Testis (tissue), 3 donors: ENCODE results near the gene CARMIL1. TPM values are rescaled to one million over a fixed set of nuclear protein-coding genes. Genes with fewer than 3 reads are reported as not detected.

ENCODE experiments used
- DNase-seq: peaks from one replicate; pipeline ENCODE4 v3.0.0-alpha.2; 2019
- H3K27ac ChIP-seq, 2 donors: fragments of 200-600 bp; sonication (generic); one replicate each; pipeline ENCODE4 v1.5.1; 2019
- H3K27me3 ChIP-seq: fragments of 200-600 bp; sonication (generic); one replicate; pipeline ENCODE4 v1.5.1; 2019
- H3K36me3 ChIP-seq: fragments of 200-600 bp; sonication (generic); one replicate; pipeline ENCODE4 v1.5.1; 2017; ENCODE audit warnings: low read depth; ENCODE audit errors: missing control alignments
- H3K4me1 ChIP-seq: fragments of 200-600 bp; sonication (generic); one replicate; pipeline ENCODE4 v1.5.1; 2019
- H3K4me3 ChIP-seq, 2 donors: fragments of 200-600 bp; sonication (generic); one replicate each; pipeline ENCODE4 v1.5.1; 2017 to 2019
- H3K9me3 ChIP-seq: fragments of 200-600 bp; sonication (generic); one replicate; pipeline ENCODE4 v1.5.1; 2017
- POLR2A ChIP-seq: fragments of 450-650 bp; IDR thresholded peaks from one replicate; pipeline ENCODE4 v1.6.1; 2017; ENCODE audit warnings: antibody characterized with exemption, mild to moderate bottlenecking, moderate library complexity
- whole genome bisulfite sequencing, 2 donors: methylation state at CpG; one replicate each; pipeline ENCODE4 v1.1.5; 2018; 5-methylcytosine and 5-hydroxymethylcytosine counted together
- intact Hi-C: fragments of 100-400 bp; cut with DNase I; formaldehyde crosslinking; loops from one replicate; pipeline ENCODE4 v1.15.1; 2023; ENCODE audit warnings: low total_unique reads
- polyA plus RNA-seq: library from polyadenylated mRNA; stranded (reverse); fragments of 350-450 nt; fragmentation: Illumina TruSeq; extraction: RNeasy Lipid Tissue Mini Kit (QIAGEN cat#74804); gene quantifications from one replicate; pipeline ENCODE4 v1.2.3, GENCODE V29; 2014; ENCODE audit warnings: low read depth, low replicate concordance; ENCODE audit not compliant: insufficient read depth
- total RNA-seq, 2 donors: library from RNA; depleted of rRNA; stranded (reverse); fragments of >200 nt; gene quantifications; one replicate each; pipeline ENCODE4 v1.2.3, GENCODE V29; 2016
- TF ChIP-seq, protein P1 (sequence below), 3 experiments: fragments of 450-650 bp in 2 of 3; fragments of 200-600 bp in 1 of 3; sonication (generic) in 1 of 3; IDR thresholded peaks; one replicate each; pipeline ENCODE4 v1.5.1; 2016 to 2019; ENCODE audit warnings: antibody characterized with exemption in 3 of 3, mild to moderate bottlenecking in 2 of 3, moderate library complexity in 1 of 3

CARMIL1 gene
- total and polyA plus RNA-seq, 3 donors from 2014 or later: 39.4 to 120 (median 108) TPM

DNA sequence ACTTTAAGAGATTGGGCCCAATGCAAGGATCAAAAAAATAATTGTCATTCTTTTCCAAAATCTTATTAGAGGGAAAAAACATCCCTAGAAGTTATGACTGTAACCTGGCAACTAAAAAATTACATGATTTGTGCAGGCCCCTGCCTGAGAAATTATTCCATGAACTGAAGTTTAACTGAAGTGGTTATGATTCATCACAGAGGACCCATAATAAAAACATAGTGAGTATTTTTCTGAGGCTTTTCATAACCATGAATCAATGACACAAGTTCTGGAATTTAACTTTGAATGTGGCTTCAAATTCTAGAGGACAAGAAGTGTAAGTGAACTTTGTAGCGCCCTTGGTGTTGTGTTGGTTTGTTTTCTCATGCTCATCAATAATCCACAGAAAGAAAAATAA, 31.1 kb upstream of the CARMIL1 start:
- 91 to 100% methylated on average over 1 of the region's 1 CpG for WGBS, 2 donors
- TF ChIP-seq POLR2A: no peak
- TF ChIP-seq, protein P1, sequence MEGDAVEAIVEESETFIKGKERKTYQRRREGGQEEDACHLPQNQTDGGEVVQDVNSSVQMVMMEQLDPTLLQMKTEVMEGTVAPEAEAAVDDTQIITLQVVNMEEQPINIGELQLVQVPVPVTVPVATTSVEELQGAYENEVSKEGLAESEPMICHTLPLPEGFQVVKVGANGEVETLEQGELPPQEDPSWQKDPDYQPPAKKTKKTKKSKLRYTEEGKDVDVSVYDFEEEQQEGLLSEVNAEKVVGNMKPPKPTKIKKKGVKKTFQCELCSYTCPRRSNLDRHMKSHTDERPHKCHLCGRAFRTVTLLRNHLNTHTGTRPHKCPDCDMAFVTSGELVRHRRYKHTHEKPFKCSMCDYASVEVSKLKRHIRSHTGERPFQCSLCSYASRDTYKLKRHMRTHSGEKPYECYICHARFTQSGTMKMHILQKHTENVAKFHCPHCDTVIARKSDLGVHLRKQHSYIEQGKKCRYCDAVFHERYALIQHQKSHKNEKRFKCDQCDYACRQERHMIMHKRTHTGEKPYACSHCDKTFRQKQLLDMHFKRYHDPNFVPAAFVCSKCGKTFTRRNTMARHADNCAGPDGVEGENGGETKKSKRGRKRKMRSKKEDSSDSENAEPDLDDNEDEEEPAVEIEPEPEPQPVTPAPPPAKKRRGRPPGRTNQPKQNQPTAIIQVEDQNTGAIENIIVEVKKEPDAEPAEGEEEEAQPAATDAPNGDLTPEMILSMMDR (IDR thresholded peaks at IDR 0.05): no peak
- no peak overlapping the region for H3K4me3 ChIP-seq
- no peaks in the 10 kb centered on the region for H3K36me3 ChIP-seq
- no peaks in the 10 kb centered on the region for H3K4me1 ChIP-seq
- intact Hi-C loops: no loop called here
- no peaks in the 10 kb centered on the region for H3K9me3 ChIP-seq
- H3K27ac ChIP-seq: no peak overlapping the region
- no peak for DNase-seq
- H3K27me3 ChIP-seq: no peaks in the 10 kb centered on the region

DNA sequence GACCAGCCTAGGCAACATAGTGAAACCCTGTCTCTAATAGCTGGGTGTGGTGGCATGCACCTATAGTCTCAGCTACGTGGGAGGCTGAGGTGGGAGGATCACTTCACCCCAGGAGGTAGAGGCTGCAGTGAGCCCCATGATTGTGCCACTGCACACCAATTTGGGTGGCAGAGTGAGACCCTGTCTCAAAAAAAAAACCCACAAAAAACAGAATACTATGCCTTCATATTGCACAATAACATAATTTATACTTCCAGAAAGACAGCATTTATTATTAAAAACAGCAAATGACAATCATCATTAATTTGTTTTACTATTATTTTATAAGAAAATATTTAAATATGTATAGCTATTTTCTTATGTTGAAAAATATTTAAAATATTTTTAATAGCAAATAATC, 30.0 kb upstream of the CARMIL1 start:
- intact Hi-C loops: no loop called here
- WGBS, 2 donors: 86 to 100% methylated on average over 1 of the region's 1 CpG

DNA sequence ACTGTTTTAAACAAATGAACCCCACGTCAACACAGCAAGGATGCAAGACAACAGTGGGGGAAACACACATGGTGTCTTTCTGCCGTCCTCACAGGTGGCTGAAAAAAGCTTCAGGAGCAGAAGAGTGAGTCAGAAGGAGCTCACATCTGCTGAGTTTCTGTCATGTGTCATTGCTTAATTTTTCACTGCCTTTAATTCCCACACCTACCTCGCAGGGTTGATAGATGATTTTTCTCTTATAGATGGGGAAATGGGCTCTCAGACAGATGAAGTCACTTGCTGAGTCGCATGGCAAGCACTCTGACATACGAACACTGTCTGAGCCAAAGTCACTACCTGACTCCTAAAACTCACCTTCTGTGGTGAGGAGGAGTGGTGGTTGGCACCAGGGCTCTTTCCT, 28.3 kb upstream of the CARMIL1 start:
- Histone ChIP-seq H3K4me1 (no peaks in the 10 kb centered on the region), H3K27ac (no peak overlapping the region), H3K4me3 (no peak overlapping the region), H3K9me3 (no peaks in the 10 kb centered on the region), H3K36me3 (no peaks in the 10 kb centered on the region), H3K27me3 (no peaks in the 10 kb centered on the region)
- 80 to 87% methylated on average over 5 of the region's 5 CpGs for WGBS, 2 donors
- no peak for DNase-seq
- TF ChIP-seq, protein P1 (IDR thresholded peaks at IDR 0.05): no peak
- TF ChIP-seq POLR2A: no peak
- intact Hi-C loops: no loop called here

More for the DNA sequence above, 30.0 kb upstream of the CARMIL1 start:
- TF ChIP-seq, protein P1 (IDR thresholded peaks at IDR 0.05): no peak
- TF ChIP-seq POLR2A: no peak
- H3K4me1 ChIP-seq: no peaks in the 10 kb centered on the region
- no peaks in the 10 kb centered on the region for H3K27me3 ChIP-seq
- H3K27ac ChIP-seq: no peak overlapping the region
- DNase-seq: no peak
- H3K9me3 ChIP-seq: no peaks in the 10 kb centered on the region
- H3K36me3 ChIP-seq: no peaks in the 10 kb centered on the region
- H3K4me3 ChIP-seq: no peak overlapping the region

DNA sequence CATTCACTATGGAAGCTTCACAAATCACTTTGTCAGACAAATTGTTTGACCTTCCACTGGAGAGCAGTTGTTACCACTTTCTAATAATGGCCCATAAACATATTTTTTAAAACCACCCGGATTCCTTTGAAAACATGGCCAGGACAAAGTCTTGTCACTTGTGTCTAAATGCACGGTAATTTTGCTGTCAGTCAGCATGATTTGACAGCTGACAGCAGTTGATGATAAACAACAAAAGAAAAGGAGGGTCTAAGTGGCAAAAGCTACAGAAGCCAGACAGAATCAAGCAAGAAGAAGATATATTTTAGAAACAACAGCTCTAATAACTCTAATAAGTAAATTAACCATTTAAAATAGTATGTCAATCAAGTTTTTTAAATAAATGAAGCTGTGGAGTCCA, 27.7 kb upstream of the CARMIL1 start:
- no peak overlapping the region for H3K27ac ChIP-seq
- TF ChIP-seq POLR2A: no peak
- TF ChIP-seq, protein P1 (IDR thresholded peaks at IDR 0.05): no peak
- intact Hi-C loops: no loop called here
- no peaks in the 10 kb centered on the region for H3K36me3 ChIP-seq
- 74 to 86% methylated on average over 2 of the region's 2 CpGs for WGBS, 2 donors
- H3K4me1 ChIP-seq: no peaks in the 10 kb centered on the region
- H3K4me3 ChIP-seq: no peak overlapping the region
- no peaks in the 10 kb centered on the region for H3K27me3 ChIP-seq
- H3K9me3 ChIP-seq: no peaks in the 10 kb centered on the region
- no peak for DNase-seq

DNA sequence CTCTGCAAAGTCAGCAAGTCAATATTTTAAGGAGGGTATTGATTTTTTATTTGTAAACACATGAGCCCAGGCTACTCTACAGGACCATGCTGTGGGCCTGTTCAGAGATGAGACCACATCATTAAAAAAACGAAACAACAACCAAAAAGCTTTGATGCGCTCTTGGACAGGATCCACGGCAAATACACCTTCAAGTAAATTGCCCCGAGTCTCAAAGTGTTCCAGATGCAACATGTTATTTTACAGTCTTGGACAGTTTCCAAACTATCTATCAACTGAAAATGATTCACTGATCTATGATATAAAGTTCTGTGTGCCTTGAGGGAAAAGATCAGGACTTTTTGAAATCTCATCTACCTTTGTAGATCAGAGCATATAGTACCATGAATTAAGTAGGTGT, 25.8 kb upstream of the CARMIL1 start:
- TF ChIP-seq, protein P1 (IDR thresholded peaks at IDR 0.05): no peak
- TF ChIP-seq POLR2A: no peak
- intact Hi-C loops: no loop called here
- no peak overlapping the region for H3K4me3 ChIP-seq
- H3K36me3 ChIP-seq: no peaks in the 10 kb centered on the region
- no peaks in the 10 kb centered on the region for H3K27me3 ChIP-seq
- no peaks in the 10 kb centered on the region for H3K4me1 ChIP-seq
- DNase-seq: no peak
- no peak overlapping the region for H3K27ac ChIP-seq
- no peaks in the 10 kb centered on the region for H3K9me3 ChIP-seq
- WGBS, 2 donors: 76 to 78% methylated on average over 4 of the region's 4 CpGs
